DOHH2 (cell line): ENCODE measurements around the gene ARL4C.
"Not testable (repeated sequence)": the region's sequence is repeated elsewhere in the genome, so short reads cannot be mapped to it uniquely, and the experiment has no call there.

Experiments used
- H3F3A ChIP-seq: fragments of 200-600 bp; sonication (generic), shearing (Covaris generic); 2 replicates; pipeline ENCODE4 v1.6.0; 2016; ENCODE audit warnings: antibody characterized with exemption, mild to moderate bottlenecking; ENCODE audit not compliant: control insufficient read depth, insufficient read depth
- H3K27ac ChIP-seq: fragments of 200-600 bp; sonication (generic); 2 replicates; pipeline ENCODE4 v1.5.1; 2014; ENCODE audit warnings: low read depth, mild to moderate bottlenecking, low read length, moderate library complexity
- H3K27me3 ChIP-seq: fragments of 200-600 bp; sonication (generic); 2 replicates; pipeline ENCODE4 v1.6.1; 2014; ENCODE audit warnings: mild to moderate bottlenecking, low read length, mixed read lengths; ENCODE audit not compliant: control insufficient read depth
- H3K36me3 ChIP-seq: fragments of 200-600 bp; sonication (generic); 2 replicates; pipeline ENCODE4 v1.6.1; 2014; ENCODE audit warnings: mild to moderate bottlenecking, low read length, moderate library complexity, mixed read lengths; ENCODE audit not compliant: control insufficient read depth
- H3K4me1 ChIP-seq: fragments of 200-600 bp; sonication (generic); 2 replicates; pipeline ENCODE4 v1.6.1; 2014; ENCODE audit warnings: mild to moderate bottlenecking, low read length, mixed read lengths; ENCODE audit not compliant: control insufficient read depth
- H3K4me2 ChIP-seq: fragments of 200-600 bp; sonication (generic); 2 replicates; pipeline ENCODE4 v1.6.0; 2014; ENCODE audit warnings: mild to moderate bottlenecking, low read length, moderate library complexity
- H3K4me3 ChIP-seq: fragments of 200-600 bp; sonication (generic); 2 replicates; pipeline ENCODE4 v1.5.1; 2014; ENCODE audit warnings: mild to moderate bottlenecking, low read length, mixed read lengths
- H3K79me2 ChIP-seq: fragments of 200-600 bp; sonication (generic); 2 replicates; pipeline ENCODE4 v1.6.1; 2014; ENCODE audit warnings: mild to moderate bottlenecking, low read length, mixed read lengths; ENCODE audit not compliant: control insufficient read depth
- H3K9me2 ChIP-seq: fragments of 200-600 bp; sonication (generic); replicated peaks from 2 replicates; pipeline ENCODE4 v1.6.1; 2014; ENCODE audit warnings: mild to moderate bottlenecking, low read length, mixed read lengths; ENCODE audit not compliant: control insufficient read depth
- H3K9me3 ChIP-seq: fragments of 200-600 bp; sonication (generic); 2 replicates; pipeline ENCODE4 v1.6.1; 2014; ENCODE audit warnings: antibody characterized with exemption, low read length, mixed read lengths; ENCODE audit not compliant: control insufficient read depth, insufficient read depth
- H4K20me1 ChIP-seq: fragments of 200-600 bp; sonication (generic); 2 replicates; pipeline ENCODE4 v1.6.0; 2014; ENCODE audit warnings: low read depth, mild to moderate bottlenecking, antibody characterized with exemption, low read length, moderate library complexity; ENCODE audit not compliant: control insufficient read depth, insufficient read depth
- EZH2phosphoT487 ChIP-seq: fragments of 200-600 bp; sonication (generic); IDR thresholded peaks from 2 replicates; pipeline ENCODE4 v1.6.1; 2017; ENCODE audit warnings: borderline replicate concordance, mild to moderate bottlenecking, antibody characterized with exemption, low read length, moderate library complexity, mixed read lengths
- TF ChIP-seq, protein P1 (sequence below): fragments of 200-600 bp; sonication (generic); IDR thresholded peaks from one replicate; pipeline ENCODE4 v1.5.1; 2014; ENCODE audit warnings: antibody characterized with exemption, mild to moderate bottlenecking, low read depth, low read length; ENCODE audit not compliant: poor library complexity, severe bottlenecking

The ARL4C gene

DNA sequence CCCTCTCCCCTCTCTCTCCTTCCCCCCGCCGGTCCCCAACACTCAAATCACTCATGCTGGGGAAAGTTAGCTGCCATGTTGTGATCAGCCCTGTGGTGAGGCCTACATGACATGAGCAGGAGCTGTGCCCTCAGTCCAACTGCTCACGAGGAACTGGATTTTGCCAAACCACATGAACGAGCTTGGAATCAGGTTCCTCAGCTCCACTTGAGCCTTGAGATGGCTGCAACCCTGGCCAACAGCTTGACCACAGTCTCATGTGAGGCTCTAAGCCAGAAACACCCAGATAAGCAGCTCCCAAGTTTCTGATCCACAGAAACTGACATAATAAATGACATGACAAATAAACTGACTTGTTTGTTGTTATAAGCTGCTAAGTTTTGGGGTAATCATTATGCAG lies 38.4 kb downstream of the ARL4C start:
- H3K9me2 ChIP-seq = no peaks in the 10 kb centered on the region
- H3K4me1 ChIP-seq = peaks cover 12% of the 10 kb centered on the region
- H4K20me1 ChIP-seq = no peaks in the 10 kb centered on the region
- no peaks in the 10 kb centered on the region for H3K9me3 ChIP-seq
- TF ChIP-seq, protein P1, sequence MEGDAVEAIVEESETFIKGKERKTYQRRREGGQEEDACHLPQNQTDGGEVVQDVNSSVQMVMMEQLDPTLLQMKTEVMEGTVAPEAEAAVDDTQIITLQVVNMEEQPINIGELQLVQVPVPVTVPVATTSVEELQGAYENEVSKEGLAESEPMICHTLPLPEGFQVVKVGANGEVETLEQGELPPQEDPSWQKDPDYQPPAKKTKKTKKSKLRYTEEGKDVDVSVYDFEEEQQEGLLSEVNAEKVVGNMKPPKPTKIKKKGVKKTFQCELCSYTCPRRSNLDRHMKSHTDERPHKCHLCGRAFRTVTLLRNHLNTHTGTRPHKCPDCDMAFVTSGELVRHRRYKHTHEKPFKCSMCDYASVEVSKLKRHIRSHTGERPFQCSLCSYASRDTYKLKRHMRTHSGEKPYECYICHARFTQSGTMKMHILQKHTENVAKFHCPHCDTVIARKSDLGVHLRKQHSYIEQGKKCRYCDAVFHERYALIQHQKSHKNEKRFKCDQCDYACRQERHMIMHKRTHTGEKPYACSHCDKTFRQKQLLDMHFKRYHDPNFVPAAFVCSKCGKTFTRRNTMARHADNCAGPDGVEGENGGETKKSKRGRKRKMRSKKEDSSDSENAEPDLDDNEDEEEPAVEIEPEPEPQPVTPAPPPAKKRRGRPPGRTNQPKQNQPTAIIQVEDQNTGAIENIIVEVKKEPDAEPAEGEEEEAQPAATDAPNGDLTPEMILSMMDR = no peak
- no peak for TF ChIP-seq EZH2phosphoT487
- no peak overlapping the region for H3K4me3 ChIP-seq
- H3K79me2 ChIP-seq = no peaks in the 10 kb centered on the region
- no peaks in the 10 kb centered on the region for H3F3A ChIP-seq
- H3K27me3 ChIP-seq = no peaks in the 10 kb centered on the region
- no peak overlapping the region for H3K27ac ChIP-seq
- H3K36me3 ChIP-seq = no peaks in the 10 kb centered on the region
- H3K4me2 ChIP-seq = no peak overlapping the region

DNA sequence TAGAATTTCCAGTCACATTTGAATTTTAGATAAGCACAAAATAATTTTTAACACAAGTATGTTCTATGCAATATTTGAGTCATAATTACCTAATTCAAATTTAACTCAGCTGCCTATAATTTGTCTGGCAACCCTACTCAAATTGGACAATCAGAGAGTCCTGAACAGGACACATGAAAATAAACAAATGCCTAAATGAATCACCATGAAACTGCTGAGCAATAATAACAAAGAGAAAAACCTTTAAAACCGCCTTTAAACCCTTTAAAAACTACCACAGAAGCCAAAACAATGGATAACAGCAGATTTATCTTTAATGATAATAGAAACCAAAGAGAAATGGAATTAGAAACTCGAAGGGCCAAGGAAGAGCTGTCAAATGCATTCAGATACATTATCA lies 39.5 kb downstream of the ARL4C start:
- no peak for TF ChIP-seq EZH2phosphoT487
- TF ChIP-seq, protein P1 = no peak
- Histone ChIP-seq H3K4me3 (no peak overlapping the region), H3K9me3 (no peaks in the 10 kb centered on the region), H3K36me3 (no peaks in the 10 kb centered on the region), H3K27me3 (no peaks in the 10 kb centered on the region), H3K4me2 (no peak overlapping the region), H3K79me2 (no peaks in the 10 kb centered on the region), H3K9me2 (no peaks in the 10 kb centered on the region), H3F3A (no peaks in the 10 kb centered on the region), H3K4me1 (peaks cover 18% of the 10 kb centered on the region), H3K27ac (no peak overlapping the region), H4K20me1 (no peaks in the 10 kb centered on the region)

DNA sequence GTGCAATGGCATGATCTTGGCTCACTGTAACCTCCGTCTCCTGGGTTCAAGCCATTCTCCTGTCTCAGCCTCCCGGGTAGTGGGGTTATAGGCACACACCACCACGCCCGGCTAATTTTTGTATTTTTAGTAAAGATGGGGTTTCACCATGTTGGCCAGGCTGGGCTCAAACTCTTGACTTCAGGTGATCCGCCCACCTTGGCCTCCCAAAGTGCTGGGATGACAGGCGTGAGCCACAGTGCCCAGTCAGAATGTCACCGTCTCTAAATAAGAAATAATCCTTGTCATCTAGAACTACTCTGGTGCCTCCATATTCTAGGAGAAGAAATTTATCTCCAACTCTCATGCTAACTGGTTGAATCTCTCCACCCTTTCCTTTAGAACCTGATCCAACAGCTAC lies 41.6 kb downstream of the ARL4C start:
- H3K9me2 ChIP-seq, H3K27me3 ChIP-seq, H3K4me3 ChIP-seq, H3F3A ChIP-seq, H3K9me3 ChIP-seq, H3K4me2 ChIP-seq, H4K20me1 ChIP-seq, H3K27ac ChIP-seq, H3K79me2 ChIP-seq, H3K36me3 ChIP-seq: not testable (repeated sequence)
- H3K4me1 ChIP-seq = peaks cover 18% of the 10 kb centered on the region

DNA sequence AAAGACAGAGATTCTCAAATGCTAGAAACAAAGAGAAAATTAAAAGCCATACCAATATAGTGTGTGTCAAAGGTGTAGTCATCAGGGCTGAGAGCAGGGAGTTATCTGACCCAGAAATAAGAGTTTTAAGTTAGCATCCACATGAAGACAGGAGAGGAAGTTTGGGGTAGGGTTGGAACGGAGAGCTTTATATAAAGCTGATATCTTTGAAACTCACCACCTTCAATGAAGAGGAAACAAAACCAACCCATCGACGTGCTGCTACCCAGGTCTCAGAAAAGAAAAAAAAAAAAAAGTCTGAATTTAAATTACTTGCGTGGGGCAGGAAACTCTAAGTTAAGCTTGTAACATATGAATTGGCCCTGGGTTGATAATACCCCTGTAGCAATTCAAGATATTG lies 42.4 kb downstream of the ARL4C start:
- Histone ChIP-seq H3K4me3 (no peak overlapping the region), H3K4me2 (peak overlapping the region; percentile 15; the same call in 1 of the 2 replicates)

More for the DNA sequence above, 42.4 kb downstream of the ARL4C start:
- H3K9me2 ChIP-seq = no peaks in the 10 kb centered on the region
- H3K4me1 ChIP-seq = peaks cover 18% of the 10 kb centered on the region
- H3K9me3 ChIP-seq = no peaks in the 10 kb centered on the region
- no peaks in the 10 kb centered on the region for H3K36me3 ChIP-seq
- no peak for TF ChIP-seq EZH2phosphoT487
- TF ChIP-seq, protein P1 = no peak
- H3K79me2 ChIP-seq = no peaks in the 10 kb centered on the region
- H3F3A ChIP-seq = no peaks in the 10 kb centered on the region
- H4K20me1 ChIP-seq = no peaks in the 10 kb centered on the region
- H3K27ac ChIP-seq = no peak overlapping the region
- no peaks in the 10 kb centered on the region for H3K27me3 ChIP-seq
